Peyer's patch (tissue), 4 donors: Measurements from ENCODE around the gene KRT26.

Experiments used
- CTCF ChIP-seq, 6 experiments: fragments of 450-650 bp in 4 of 6; fragments of 200-600 bp in 2 of 6; sonication (generic) in 1 of 6; IDR thresholded peaks; one replicate each; pipeline ENCODE4 v1.5.1; 2017 to 2019; ENCODE audit warnings: antibody characterized with exemption in 6 of 6, mild to moderate bottlenecking in 3 of 6, moderate library complexity in 1 of 6
- POLR2A ChIP-seq, 2 donors: fragments of 450-650 bp; IDR thresholded peaks; one replicate each; pipeline ENCODE4 v1.5.1; 2017; ENCODE audit warnings: antibody characterized with exemption in 2 of 2, mild to moderate bottlenecking in 2 of 2, moderate library complexity in 2 of 2

GRCh38 chr17:40821536-40821935, 49.5 kb upstream of the KRT26 start:
- TF ChIP-seq CTCF (IDR thresholded peaks at IDR 0.05) (no peak), POLR2A (IDR thresholded peaks at IDR 0.05) (no peak)
